ENCODE measurements around the gene WDFY2.

- TF ChIP-seq EZH2 (IDR thresholded peaks at IDR 0.05) = no peak
- no peak for TF ChIP-seq POLR2AphosphoS5 (IDR thresholded peaks at IDR 0.05; ENCODE audit: borderline replicate concordance, low read depth, low read length)
Measured at GRCh38 chr13:51678420-51678819, 94.2 kb downstream of the WDFY2 start.
